Measurements from ENCODE around the gene UQCRH.
"Not testable (repeated sequence)": the region's sequence is repeated elsewhere in the genome, so short reads cannot be mapped to it uniquely, and the experiment has no call there.

Gene UQCRH

DNA sequence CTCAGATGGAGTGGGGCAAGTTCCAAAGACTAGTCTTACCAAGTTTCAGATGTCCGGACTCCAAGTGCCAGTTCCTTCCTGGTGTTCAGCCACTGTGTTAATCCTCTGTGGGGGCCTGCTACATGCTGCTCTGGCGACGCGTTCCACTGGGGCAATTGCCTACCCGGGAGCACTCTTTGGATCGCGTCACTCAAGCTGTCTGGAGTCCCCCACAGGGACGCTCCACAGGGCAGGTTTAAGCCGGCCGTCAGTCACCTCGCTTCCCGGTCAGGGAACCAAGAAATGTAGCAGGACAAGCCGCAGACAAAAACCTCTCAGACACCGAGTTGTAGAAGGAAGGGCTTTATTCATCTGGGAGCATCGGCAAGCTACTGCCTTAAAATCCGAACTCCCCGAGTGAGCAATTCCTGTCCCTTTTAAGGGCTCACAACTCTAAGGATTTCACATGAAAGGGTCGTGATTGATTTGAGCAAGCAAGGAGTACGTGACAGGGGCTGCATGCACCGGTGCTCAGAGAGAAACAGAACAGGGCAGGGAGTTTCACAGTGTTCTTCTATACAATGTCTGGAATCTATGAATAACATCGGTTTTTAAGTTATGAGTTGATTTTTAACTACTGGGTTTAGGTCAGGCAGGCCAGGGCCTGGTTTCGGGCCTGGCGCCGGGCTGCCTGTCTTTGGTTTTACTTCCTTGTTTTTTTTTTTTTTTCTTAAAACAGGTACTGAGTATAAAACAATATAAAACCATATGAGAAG lies 28.5 kb downstream of the UQCRH start:
- TF ChIP-seq ZIC2 (tag by site-specific recombination; IDR thresholded peaks at IDR 0.05) (peak; percentile 93), ZNF677 (tag by site-specific recombination; IDR thresholded peaks at IDR 0.05) (peak; percentile 79)
- H3K36me3 ChIP-seq (ENCODE audit: control insufficient read depth in 2 of 2, insufficient read depth in 1 of 2, low read length in 2 of 2); H3K4me3 ChIP-seq (ENCODE audit: low read depth, low read length); CTCF ChIA-PET; H3K4me1 ChIP-seq (ENCODE audit: control insufficient read depth, insufficient read depth, low read length); H3K9me3 ChIP-seq (ENCODE audit: control insufficient read depth, insufficient read depth, low read depth, low read length); H3K27ac ChIP-seq (ENCODE audit: extremely low read depth, low read depth, low read length): not testable (repeated sequence)
- POLR2A ChIA-PET: interaction anchor here (0.8 kb wide), 1 partner anchor 29 kb away, joined by 3 read pairs; the partner anchor contains the start of genes LRRC41 and UQCRH

DNA sequence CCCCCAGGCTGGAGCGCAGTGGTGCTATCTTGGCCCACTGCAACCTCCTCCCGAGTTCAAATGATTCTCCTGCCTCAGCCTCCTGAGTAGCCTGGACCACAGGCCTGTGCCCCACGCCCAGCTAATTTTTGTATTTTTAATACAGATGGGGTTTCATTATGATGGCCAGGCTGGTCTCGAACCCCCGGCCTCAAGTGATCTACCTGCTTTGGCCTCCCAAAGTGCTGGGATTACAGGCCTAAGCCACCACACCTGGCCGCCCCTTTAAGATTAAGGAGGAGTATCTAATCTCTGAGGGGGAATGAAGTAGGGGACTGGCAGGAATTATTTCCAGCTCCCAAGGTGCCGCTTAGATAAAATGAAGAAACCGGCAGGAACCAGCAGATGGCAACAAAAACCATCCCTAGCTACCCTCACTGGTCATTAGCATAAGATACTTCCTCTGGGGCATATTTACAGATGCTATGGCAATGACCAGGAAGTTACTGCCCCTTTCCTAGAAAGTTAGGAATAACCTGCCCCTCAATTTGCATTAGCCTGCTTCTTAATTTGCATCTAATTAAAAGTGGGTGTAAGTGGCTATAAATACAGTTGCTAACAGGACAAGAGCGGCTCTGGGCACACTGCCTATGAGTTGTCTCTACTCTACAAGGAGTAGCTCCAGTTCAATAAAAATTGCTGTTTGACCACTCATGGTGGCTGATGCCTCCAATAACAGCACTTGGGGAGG lies 30.0 kb downstream of the UQCRH start:
- no peaks in the 10 kb centered on the region for H3K9me3 ChIP-seq (ENCODE audit: control insufficient read depth, insufficient read depth, low read depth, low read length)
- no peaks in the 10 kb centered on the region for H3K36me3 ChIP-seq (ENCODE audit: control insufficient read depth in 2 of 2, insufficient read depth in 1 of 2, low read length in 2 of 2)
- POLR2A ChIA-PET: interaction anchor here (0.6 to 1.2 kb wide), 4 partner anchors 12 to 46 kb away, joined by 3 to 6 read pairs (median 4); no protein-coding TSS in a partner anchor
- CTCF ChIA-PET: interaction anchor here (0.5 to 2.1 kb wide), 14 partner anchors 9 to 705 kb away, joined by 3 to 37 read pairs (median 4); no protein-coding TSS in a partner anchor
- H3K4me1 ChIP-seq (ENCODE audit: control insufficient read depth, insufficient read depth, low read length): no peaks in the 10 kb centered on the region
- no peak overlapping the region for H3K4me3 ChIP-seq (ENCODE audit: low read depth, low read length)
- H3K27ac ChIP-seq (ENCODE audit: extremely low read depth, low read depth, low read length): no peak overlapping the region
- TF ChIP-seq, protein P1, sequence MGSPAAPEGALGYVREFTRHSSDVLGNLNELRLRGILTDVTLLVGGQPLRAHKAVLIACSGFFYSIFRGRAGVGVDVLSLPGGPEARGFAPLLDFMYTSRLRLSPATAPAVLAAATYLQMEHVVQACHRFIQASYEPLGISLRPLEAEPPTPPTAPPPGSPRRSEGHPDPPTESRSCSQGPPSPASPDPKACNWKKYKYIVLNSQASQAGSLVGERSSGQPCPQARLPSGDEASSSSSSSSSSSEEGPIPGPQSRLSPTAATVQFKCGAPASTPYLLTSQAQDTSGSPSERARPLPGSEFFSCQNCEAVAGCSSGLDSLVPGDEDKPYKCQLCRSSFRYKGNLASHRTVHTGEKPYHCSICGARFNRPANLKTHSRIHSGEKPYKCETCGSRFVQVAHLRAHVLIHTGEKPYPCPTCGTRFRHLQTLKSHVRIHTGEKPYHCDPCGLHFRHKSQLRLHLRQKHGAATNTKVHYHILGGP (tag by site-specific recombination; IDR thresholded peaks at IDR 0.05): peak; percentile 77
- TF ChIP-seq, protein P2, sequence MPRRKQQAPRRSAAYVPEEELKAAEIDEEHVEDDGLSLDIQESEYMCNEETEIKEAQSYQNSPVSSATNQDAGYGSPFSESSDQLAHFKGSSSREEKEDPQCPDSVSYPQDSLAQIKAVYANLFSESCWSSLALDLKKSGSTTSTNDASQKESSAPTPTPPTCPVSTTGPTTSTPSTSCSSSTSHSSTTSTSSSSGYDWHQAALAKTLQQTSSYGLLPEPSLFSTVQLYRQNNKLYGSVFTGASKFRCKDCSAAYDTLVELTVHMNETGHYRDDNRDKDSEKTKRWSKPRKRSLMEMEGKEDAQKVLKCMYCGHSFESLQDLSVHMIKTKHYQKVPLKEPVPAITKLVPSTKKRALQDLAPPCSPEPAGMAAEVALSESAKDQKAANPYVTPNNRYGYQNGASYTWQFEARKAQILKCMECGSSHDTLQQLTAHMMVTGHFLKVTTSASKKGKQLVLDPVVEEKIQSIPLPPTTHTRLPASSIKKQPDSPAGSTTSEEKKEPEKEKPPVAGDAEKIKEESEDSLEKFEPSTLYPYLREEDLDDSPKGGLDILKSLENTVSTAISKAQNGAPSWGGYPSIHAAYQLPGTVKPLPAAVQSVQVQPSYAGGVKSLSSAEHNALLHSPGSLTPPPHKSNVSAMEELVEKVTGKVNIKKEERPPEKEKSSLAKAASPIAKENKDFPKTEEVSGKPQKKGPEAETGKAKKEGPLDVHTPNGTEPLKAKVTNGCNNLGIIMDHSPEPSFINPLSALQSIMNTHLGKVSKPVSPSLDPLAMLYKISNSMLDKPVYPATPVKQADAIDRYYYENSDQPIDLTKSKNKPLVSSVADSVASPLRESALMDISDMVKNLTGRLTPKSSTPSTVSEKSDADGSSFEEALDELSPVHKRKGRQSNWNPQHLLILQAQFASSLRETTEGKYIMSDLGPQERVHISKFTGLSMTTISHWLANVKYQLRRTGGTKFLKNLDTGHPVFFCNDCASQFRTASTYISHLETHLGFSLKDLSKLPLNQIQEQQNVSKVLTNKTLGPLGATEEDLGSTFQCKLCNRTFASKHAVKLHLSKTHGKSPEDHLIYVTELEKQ (tag by site-specific recombination; IDR thresholded peaks at IDR 0.05; ENCODE audit: borderline replicate concordance): no peak
- TF ChIP-seq ZNF394 (tag by site-specific recombination; IDR thresholded peaks at IDR 0.05; ENCODE audit: borderline replicate concordance): peak; percentile 19; the same call in 1 of the 2 replicates
- TF ChIP-seq, protein P3, sequence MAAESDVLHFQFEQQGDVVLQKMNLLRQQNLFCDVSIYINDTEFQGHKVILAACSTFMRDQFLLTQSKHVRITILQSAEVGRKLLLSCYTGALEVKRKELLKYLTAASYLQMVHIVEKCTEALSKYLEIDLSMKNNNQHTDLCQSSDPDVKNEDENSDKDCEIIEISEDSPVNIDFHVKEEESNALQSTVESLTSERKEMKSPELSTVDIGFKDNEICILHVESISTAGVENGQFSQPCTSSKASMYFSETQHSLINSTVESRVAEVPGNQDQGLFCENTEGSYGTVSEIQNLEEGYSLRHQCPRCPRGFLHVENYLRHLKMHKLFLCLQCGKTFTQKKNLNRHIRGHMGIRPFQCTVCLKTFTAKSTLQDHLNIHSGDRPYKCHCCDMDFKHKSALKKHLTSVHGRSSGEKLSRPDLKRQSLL (tag by site-specific recombination; IDR thresholded peaks at IDR 0.05): no peak
- TF ChIP-seq, protein P4, sequence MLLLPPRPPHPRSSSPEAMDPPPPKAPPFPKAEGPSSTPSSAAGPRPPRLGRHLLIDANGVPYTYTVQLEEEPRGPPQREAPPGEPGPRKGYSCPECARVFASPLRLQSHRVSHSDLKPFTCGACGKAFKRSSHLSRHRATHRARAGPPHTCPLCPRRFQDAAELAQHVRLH (tag by site-specific recombination; IDR thresholded peaks at IDR 0.05): no peak
- TF ChIP-seq ZNF658 (tag by site-specific recombination; IDR thresholded peaks at IDR 0.05): no peak
- no peak for TF ChIP-seq HOXA7 (CRISPR knock-in tag; IDR thresholded peaks at IDR 0.05; ENCODE audit: borderline replicate concordance)
- no peak for TF ChIP-seq KLF9 (tag by site-specific recombination; IDR thresholded peaks at IDR 0.05; ENCODE audit: low read depth)
- TF ChIP-seq SALL2 (tag by site-specific recombination; IDR thresholded peaks at IDR 0.05; ENCODE audit: borderline replicate concordance): no peak
- TF ChIP-seq ZBTB48 (tag by site-specific recombination; IDR thresholded peaks at IDR 0.05): no peak
- TF ChIP-seq, protein P5, sequence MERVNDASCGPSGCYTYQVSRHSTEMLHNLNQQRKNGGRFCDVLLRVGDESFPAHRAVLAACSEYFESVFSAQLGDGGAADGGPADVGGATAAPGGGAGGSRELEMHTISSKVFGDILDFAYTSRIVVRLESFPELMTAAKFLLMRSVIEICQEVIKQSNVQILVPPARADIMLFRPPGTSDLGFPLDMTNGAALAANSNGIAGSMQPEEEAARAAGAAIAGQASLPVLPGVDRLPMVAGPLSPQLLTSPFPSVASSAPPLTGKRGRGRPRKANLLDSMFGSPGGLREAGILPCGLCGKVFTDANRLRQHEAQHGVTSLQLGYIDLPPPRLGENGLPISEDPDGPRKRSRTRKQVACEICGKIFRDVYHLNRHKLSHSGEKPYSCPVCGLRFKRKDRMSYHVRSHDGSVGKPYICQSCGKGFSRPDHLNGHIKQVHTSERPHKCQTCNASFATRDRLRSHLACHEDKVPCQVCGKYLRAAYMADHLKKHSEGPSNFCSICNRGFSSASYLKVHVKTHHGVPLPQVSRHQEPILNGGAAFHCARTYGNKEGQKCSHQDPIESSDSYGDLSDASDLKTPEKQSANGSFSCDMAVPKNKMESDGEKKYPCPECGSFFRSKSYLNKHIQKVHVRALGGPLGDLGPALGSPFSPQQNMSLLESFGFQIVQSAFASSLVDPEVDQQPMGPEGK (tag by site-specific recombination; IDR thresholded peaks at IDR 0.05): peak; percentile 12; the same call in 1 of the 2 replicates
- TF ChIP-seq ZNF558 (tag by site-specific recombination; IDR thresholded peaks at IDR 0.05): no peak
- TF ChIP-seq, protein P6, sequence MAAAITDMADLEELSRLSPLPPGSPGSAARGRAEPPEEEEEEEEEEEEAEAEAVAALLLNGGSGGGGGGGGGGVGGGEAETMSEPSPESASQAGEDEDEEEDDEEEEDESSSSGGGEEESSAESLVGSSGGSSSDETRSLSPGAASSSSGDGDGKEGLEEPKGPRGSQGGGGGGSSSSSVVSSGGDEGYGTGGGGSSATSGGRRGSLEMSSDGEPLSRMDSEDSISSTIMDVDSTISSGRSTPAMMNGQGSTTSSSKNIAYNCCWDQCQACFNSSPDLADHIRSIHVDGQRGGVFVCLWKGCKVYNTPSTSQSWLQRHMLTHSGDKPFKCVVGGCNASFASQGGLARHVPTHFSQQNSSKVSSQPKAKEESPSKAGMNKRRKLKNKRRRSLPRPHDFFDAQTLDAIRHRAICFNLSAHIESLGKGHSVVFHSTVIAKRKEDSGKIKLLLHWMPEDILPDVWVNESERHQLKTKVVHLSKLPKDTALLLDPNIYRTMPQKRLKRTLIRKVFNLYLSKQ (tag by site-specific recombination; IDR thresholded peaks at IDR 0.05; ENCODE audit: borderline replicate concordance): no peak
- peak; percentile 75 for TF ChIP-seq ZNF654 (tag by site-specific recombination; IDR thresholded peaks at IDR 0.05; ENCODE audit: low read depth)
- no peak for TF ChIP-seq ZNF302 (tag by site-specific recombination; IDR thresholded peaks at IDR 0.05; ENCODE audit: low read depth)
- TF ChIP-seq, protein P7, sequence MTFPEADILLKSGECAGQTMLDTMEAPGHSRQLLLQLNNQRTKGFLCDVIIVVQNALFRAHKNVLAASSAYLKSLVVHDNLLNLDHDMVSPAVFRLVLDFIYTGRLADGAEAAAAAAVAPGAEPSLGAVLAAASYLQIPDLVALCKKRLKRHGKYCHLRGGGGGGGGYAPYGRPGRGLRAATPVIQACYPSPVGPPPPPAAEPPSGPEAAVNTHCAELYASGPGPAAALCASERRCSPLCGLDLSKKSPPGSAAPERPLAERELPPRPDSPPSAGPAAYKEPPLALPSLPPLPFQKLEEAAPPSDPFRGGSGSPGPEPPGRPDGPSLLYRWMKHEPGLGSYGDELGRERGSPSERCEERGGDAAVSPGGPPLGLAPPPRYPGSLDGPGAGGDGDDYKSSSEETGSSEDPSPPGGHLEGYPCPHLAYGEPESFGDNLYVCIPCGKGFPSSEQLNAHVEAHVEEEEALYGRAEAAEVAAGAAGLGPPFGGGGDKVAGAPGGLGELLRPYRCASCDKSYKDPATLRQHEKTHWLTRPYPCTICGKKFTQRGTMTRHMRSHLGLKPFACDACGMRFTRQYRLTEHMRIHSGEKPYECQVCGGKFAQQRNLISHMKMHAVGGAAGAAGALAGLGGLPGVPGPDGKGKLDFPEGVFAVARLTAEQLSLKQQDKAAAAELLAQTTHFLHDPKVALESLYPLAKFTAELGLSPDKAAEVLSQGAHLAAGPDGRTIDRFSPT (tag by site-specific recombination; IDR thresholded peaks at IDR 0.05): no peak
- no peak for TF ChIP-seq ZNF175 (tag by site-specific recombination; IDR thresholded peaks at IDR 0.05)
